ENCODE data around the gene PPP2R2C. TPM values are rescaled to one million over a fixed set of nuclear protein-coding genes. Genes with fewer than 3 reads are reported as not detected.

Gene PPP2R2C
- total RNA-seq, 1 experiment from 2014 or later = 32.9 TPM

DNA sequence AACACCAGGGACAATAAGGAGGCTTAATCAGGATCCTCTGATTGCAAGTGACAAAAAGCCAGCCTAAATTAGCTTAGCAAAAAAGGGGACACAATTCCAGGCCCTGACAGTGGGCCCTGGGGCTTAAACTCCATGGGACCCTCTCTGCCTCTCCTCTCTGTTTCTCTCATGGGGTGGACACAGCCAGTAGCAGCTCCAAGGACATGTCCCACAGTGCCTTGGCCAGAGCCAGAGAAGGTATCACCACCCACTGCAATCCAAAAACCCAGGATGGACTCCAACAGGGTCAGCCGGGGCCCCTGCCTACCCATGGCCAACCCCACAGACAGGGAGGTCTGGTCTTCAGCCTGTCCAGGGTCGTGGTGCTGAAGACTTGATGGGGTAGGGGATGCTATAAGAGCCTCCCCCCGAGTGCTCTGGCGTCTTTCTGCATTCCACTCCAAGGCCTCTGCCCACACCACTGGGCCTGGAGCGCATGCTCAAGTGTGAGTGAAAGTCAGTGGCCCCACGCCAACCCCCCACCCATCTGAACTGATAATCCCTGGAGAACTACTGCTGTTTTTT is 19.7 kb upstream of the PPP2R2C start:
- RAD21 ChIA-PET (ENCODE audit: low non-redundant PET in 1 of 2, low total read pairs in 2 of 2, uncharacterized antibody in 2 of 2, unreplicated experiment in 2 of 2) = no interaction called here
- Histone ChIP-seq H3K79me2 (ENCODE audit: insufficient read depth, low read length) (no peaks in the 10 kb centered on the region), H3K36me3 (ENCODE audit: control insufficient read depth in 1 of 2, insufficient read depth in 2 of 2, low read length in 2 of 2) (no peaks in the 10 kb centered on the region), H4K20me1 (ENCODE audit: insufficient read depth) (no peaks in the 10 kb centered on the region), H3K9me3 (ENCODE audit: control insufficient read depth in 1 of 2, insufficient read depth in 1 of 2, low read depth in 1 of 2, low read length in 2 of 2) (0 out of 4 replicates have a peak, but pooled peaks cover 0 to 5% of the 10 kb centered on the region in 2 experiments), H3K9ac (ENCODE audit: low read length) (no peak overlapping the region), H3K27ac (ENCODE audit: low read depth, low read length) (no peak overlapping the region), H3K27me3 (ENCODE audit: insufficient read depth, low read length) (no peaks in the 10 kb centered on the region; the same call in 1 of the 2 replicates), H3K9me2 (ENCODE audit: insufficient read depth) (no peaks in the 10 kb centered on the region), H2AFZ (ENCODE audit: low read depth, low read length, poor library complexity, severe bottlenecking) (no peak overlapping the region), H3K4me3 (replicated peaks in 1 of 2; ENCODE audit: low read depth in 1 of 2, low read length in 2 of 2) (no peak overlapping the region), H3K4me2 (ENCODE audit: low read length) (no peak overlapping the region), H3K4me1 (ENCODE audit: control insufficient read depth in 1 of 2, insufficient read depth in 2 of 2, low read length in 2 of 2) (no peaks in the 10 kb centered on the region)
- CTCF ChIA-PET = no interaction called here
- POLR2A ChIA-PET = no interaction called here
- BruUV-seq (replicated peaks) = no TSS peak
- intact Hi-C loops (cut with micrococcal nuclease) = no loop called here
- ATAC-seq (no peak), DNase-seq (ENCODE audit: low read depth, low spot score) (no peak)
- TF ChIP-seq FOSL1 (IDR thresholded peaks at IDR 0.05; ENCODE audit: low read depth) (no peak), SIN3A (IDR thresholded peaks at IDR 0.05; ENCODE audit: low read depth) (no peak), RAD21 (IDR thresholded peaks at IDR 0.05; ENCODE audit: low read depth) (no peak), SP1 (IDR thresholded peaks at IDR 0.05; ENCODE audit: low read depth) (no peak), SRF (IDR thresholded peaks at IDR 0.05; ENCODE audit: low read depth) (no peak), EZH2phosphoT487 (IDR thresholded peaks at IDR 0.05; ENCODE audit: borderline replicate concordance) (no peak), POLR2A (IDR thresholded peaks at IDR 0.05; ENCODE audit: borderline replicate concordance, extremely low read depth, insufficient read depth, insufficient read length) (no peak), TCF7L2 (IDR thresholded peaks at IDR 0.05; ENCODE audit: borderline replicate concordance, extremely low read depth, insufficient read depth, insufficient read length) (no peak), CBX3 (IDR thresholded peaks at IDR 0.05; ENCODE audit: low read depth) (no peak), EZH2 (IDR thresholded peaks at IDR 0.05) (no peak), ZNF274 (IDR thresholded peaks at IDR 0.05; ENCODE audit: low read depth, low read length) (no peak)
- TF ChIP-seq, protein P1, sequence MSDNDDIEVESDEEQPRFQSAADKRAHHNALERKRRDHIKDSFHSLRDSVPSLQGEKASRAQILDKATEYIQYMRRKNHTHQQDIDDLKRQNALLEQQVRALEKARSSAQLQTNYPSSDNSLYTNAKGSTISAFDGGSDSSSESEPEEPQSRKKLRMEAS (IDR thresholded peaks at IDR 0.05) = no peak
- TF ChIP-seq, protein P2, sequence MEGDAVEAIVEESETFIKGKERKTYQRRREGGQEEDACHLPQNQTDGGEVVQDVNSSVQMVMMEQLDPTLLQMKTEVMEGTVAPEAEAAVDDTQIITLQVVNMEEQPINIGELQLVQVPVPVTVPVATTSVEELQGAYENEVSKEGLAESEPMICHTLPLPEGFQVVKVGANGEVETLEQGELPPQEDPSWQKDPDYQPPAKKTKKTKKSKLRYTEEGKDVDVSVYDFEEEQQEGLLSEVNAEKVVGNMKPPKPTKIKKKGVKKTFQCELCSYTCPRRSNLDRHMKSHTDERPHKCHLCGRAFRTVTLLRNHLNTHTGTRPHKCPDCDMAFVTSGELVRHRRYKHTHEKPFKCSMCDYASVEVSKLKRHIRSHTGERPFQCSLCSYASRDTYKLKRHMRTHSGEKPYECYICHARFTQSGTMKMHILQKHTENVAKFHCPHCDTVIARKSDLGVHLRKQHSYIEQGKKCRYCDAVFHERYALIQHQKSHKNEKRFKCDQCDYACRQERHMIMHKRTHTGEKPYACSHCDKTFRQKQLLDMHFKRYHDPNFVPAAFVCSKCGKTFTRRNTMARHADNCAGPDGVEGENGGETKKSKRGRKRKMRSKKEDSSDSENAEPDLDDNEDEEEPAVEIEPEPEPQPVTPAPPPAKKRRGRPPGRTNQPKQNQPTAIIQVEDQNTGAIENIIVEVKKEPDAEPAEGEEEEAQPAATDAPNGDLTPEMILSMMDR (IDR thresholded peaks at IDR 0.05 in 2 of 3, conservative IDR thresholded peaks at IDR 0.05 in 1 of 3; ENCODE audit: borderline replicate concordance in 1 of 3, insufficient read depth in 1 of 3, low read depth in 2 of 3, low read length in 2 of 3) = no peak
- TF ChIP-seq, protein P3, sequence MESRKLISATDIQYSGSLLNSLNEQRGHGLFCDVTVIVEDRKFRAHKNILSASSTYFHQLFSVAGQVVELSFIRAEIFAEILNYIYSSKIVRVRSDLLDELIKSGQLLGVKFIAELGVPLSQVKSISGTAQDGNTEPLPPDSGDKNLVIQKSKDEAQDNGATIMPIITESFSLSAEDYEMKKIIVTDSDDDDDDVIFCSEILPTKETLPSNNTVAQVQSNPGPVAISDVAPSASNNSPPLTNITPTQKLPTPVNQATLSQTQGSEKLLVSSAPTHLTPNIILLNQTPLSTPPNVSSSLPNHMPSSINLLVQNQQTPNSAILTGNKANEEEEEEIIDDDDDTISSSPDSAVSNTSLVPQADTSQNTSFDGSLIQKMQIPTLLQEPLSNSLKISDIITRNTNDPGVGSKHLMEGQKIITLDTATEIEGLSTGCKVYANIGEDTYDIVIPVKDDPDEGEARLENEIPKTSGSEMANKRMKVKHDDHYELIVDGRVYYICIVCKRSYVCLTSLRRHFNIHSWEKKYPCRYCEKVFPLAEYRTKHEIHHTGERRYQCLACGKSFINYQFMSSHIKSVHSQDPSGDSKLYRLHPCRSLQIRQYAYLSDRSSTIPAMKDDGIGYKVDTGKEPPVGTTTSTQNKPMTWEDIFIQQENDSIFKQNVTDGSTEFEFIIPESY (IDR thresholded peaks at IDR 0.05; ENCODE audit: extremely low read depth, insufficient replicate concordance, low read length) = no peak

Measured in HCT116 (cell line).